Measurements from ENCODE around the gene DGUOK. TPM values are rescaled to one million over a fixed set of nuclear protein-coding genes. Genes with fewer than 3 reads are reported as not detected.
A peak's percentile ranks its signal among the peaks of the same experiment; 100 is the strongest.

DGUOK gene
- total RNA-seq, 1 experiment from 2014 or later: 78.5 TPM

DNA sequence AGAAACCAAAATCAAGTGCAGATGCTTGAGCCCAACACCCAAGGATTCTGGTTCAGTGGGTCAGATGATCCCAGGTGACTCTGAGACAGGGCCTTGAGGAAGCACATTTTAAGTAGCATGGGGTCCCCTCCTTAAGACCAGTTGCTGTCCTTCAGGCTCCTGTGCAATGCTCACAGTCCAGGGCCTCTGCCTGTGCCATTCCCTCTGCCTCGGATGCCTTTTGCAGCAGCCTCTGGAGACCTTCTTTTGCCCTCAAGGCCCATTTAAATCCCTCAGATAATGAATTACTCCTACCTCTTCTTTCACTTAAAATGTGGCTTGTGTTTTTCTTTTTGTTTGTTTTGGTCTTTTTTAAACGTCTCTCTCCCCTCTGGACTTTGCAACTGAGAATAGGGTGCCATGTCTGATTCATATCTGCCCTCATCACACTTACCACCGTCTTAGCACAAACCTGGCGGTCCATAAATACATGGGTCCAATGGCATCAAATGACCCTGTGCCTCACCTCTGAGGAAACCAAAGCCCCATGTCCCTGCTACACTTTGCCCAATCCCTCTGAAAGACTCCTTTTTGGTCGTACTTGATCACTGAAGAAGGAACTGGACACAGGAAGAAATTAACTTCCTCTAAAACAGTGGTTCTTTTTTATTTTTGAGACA lies 19.7 kb upstream of the DGUOK start:
- no TSS peak for BruUV-seq (replicated peaks)
- intact Hi-C loops (cut with micrococcal nuclease; ENCODE audit: unreplicated experiment) (no loop called here), in situ Hi-C loops (cut with HindIII; ENCODE audit: low pct_unique_long_range_greater_than_20kb, low sequenced_read_pairs) (no loop called here)
- Histone ChIP-seq H3K27ac (ENCODE audit: low read length) (no peak overlapping the region), H3K4me3 (ENCODE audit: low read depth in 2 of 2, low read length in 2 of 2) (no peak overlapping the region), H3K9me3 (ENCODE audit: control insufficient read depth, insufficient read depth, low read depth, low read length) (no peaks in the 10 kb centered on the region), H3K36me3 (ENCODE audit: control insufficient read depth, insufficient read depth, low read length) (no peaks in the 10 kb centered on the region), H3K4me1 (ENCODE audit: control insufficient read depth, insufficient read depth, low read length) (0 out of 2 replicates have a peak, but pooled peaks cover 4% of the 10 kb centered on the region), H3K27me3 (ENCODE audit: control insufficient read depth, insufficient read depth, low read length) (no peaks in the 10 kb centered on the region; the same call in 1 of the 2 replicates)
- ChIA-PET POLR2A (no interaction called here), CTCF (no interaction called here)
- TF ChIP-seq, protein P1, sequence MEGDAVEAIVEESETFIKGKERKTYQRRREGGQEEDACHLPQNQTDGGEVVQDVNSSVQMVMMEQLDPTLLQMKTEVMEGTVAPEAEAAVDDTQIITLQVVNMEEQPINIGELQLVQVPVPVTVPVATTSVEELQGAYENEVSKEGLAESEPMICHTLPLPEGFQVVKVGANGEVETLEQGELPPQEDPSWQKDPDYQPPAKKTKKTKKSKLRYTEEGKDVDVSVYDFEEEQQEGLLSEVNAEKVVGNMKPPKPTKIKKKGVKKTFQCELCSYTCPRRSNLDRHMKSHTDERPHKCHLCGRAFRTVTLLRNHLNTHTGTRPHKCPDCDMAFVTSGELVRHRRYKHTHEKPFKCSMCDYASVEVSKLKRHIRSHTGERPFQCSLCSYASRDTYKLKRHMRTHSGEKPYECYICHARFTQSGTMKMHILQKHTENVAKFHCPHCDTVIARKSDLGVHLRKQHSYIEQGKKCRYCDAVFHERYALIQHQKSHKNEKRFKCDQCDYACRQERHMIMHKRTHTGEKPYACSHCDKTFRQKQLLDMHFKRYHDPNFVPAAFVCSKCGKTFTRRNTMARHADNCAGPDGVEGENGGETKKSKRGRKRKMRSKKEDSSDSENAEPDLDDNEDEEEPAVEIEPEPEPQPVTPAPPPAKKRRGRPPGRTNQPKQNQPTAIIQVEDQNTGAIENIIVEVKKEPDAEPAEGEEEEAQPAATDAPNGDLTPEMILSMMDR (IDR thresholded peaks at IDR 0.05): no peak
- TF ChIP-seq TCF7L2 (IDR thresholded peaks at IDR 0.05; ENCODE audit: low read depth, low read length): no peak
- TF ChIP-seq, protein P2, sequence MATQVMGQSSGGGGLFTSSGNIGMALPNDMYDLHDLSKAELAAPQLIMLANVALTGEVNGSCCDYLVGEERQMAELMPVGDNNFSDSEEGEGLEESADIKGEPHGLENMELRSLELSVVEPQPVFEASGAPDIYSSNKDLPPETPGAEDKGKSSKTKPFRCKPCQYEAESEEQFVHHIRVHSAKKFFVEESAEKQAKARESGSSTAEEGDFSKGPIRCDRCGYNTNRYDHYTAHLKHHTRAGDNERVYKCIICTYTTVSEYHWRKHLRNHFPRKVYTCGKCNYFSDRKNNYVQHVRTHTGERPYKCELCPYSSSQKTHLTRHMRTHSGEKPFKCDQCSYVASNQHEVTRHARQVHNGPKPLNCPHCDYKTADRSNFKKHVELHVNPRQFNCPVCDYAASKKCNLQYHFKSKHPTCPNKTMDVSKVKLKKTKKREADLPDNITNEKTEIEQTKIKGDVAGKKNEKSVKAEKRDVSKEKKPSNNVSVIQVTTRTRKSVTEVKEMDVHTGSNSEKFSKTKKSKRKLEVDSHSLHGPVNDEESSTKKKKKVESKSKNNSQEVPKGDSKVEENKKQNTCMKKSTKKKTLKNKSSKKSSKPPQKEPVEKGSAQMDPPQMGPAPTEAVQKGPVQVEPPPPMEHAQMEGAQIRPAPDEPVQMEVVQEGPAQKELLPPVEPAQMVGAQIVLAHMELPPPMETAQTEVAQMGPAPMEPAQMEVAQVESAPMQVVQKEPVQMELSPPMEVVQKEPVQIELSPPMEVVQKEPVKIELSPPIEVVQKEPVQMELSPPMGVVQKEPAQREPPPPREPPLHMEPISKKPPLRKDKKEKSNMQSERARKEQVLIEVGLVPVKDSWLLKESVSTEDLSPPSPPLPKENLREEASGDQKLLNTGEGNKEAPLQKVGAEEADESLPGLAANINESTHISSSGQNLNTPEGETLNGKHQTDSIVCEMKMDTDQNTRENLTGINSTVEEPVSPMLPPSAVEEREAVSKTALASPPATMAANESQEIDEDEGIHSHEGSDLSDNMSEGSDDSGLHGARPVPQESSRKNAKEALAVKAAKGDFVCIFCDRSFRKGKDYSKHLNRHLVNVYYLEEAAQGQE (IDR thresholded peaks at IDR 0.05; ENCODE audit: insufficient read depth in 1 of 2, low read depth in 2 of 2, low read length in 1 of 2): no peak
- TF ChIP-seq SIN3A (IDR thresholded peaks at IDR 0.05; ENCODE audit: borderline replicate concordance, insufficient read depth, low read depth, low read length): no peak
- TF ChIP-seq POLR2AphosphoS5 (IDR thresholded peaks at IDR 0.05; ENCODE audit: low read depth, low read length): no peak
- DNase-seq (ENCODE audit: low read depth, low spot score) (no peak), ATAC-seq (no peak)

DNA sequence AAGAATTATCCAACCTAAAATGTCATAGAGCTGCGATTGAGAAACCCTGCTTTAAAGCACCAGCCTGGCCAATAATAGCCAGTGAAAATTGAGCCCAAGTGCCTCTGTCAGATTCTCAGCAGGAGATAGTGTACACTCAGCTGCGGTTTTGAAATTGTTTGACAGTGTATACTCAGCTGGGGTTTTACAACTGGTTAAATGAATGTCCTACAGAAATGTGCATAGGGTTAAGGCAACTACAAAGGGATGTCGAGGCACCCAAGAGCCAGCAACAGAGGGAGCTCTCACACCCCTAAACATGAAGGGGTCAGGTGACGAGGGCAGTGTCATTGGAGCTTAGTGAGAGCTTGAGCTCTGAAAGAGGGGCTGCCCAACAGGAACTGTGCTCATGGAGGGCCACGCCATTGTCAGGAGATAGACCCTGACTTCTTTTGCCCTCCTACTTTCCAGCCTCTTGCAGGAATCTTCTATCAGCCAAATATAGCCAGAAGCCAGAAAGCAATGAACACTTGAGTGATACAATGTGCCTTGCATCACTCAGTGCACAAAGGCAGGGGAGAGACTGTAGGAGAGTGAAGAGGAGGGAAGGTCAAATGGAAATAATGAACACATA lies 18.7 kb upstream of the DGUOK start:
- DNase-seq (ENCODE audit: low read depth, low spot score): peak; percentile 22
- no TSS peak for BruUV-seq (replicated peaks)
- H3K27ac ChIP-seq (ENCODE audit: low read length): no peak overlapping the region
- 0 out of 2 replicates have a peak, but pooled peaks cover 4% of the 10 kb centered on the region for H3K4me1 ChIP-seq (ENCODE audit: control insufficient read depth, insufficient read depth, low read length)
- in situ Hi-C loops (cut with HindIII; ENCODE audit: low pct_unique_long_range_greater_than_20kb, low sequenced_read_pairs): no loop called here
- no peaks in the 10 kb centered on the region for H3K27me3 ChIP-seq (ENCODE audit: control insufficient read depth, insufficient read depth, low read length)
- CTCF ChIA-PET: no interaction called here
- intact Hi-C loops (cut with micrococcal nuclease; ENCODE audit: unreplicated experiment): no loop called here
- H3K9me3 ChIP-seq (ENCODE audit: control insufficient read depth, insufficient read depth, low read depth, low read length): no peaks in the 10 kb centered on the region
- POLR2A ChIA-PET: no interaction called here
- H3K36me3 ChIP-seq (ENCODE audit: control insufficient read depth, insufficient read depth, low read length): no peaks in the 10 kb centered on the region
- TF ChIP-seq TCF7L2 (IDR thresholded peaks at IDR 0.05; ENCODE audit: low read depth, low read length): peak; percentile 86
- no peak for TF ChIP-seq POLR2AphosphoS5 (IDR thresholded peaks at IDR 0.05; ENCODE audit: low read depth, low read length)
- TF ChIP-seq, protein P2 (IDR thresholded peaks at IDR 0.05; ENCODE audit: insufficient read depth in 1 of 2, low read depth in 2 of 2, low read length in 1 of 2): no peak
- TF ChIP-seq, protein P1 (IDR thresholded peaks at IDR 0.05): no peak; the same call in 1 of the 2 replicates
- no peak for TF ChIP-seq SIN3A (IDR thresholded peaks at IDR 0.05; ENCODE audit: borderline replicate concordance, insufficient read depth, low read depth, low read length)
- H3K4me3 ChIP-seq (ENCODE audit: low read depth in 2 of 2, low read length in 2 of 2): no peak overlapping the region
- peak; percentile 75 for ATAC-seq
